ENCODE data around the gene SLAIN2.
A peak's percentile ranks its signal among the peaks of the same experiment; 100 is the strongest.

Gene SLAIN2

DNA sequence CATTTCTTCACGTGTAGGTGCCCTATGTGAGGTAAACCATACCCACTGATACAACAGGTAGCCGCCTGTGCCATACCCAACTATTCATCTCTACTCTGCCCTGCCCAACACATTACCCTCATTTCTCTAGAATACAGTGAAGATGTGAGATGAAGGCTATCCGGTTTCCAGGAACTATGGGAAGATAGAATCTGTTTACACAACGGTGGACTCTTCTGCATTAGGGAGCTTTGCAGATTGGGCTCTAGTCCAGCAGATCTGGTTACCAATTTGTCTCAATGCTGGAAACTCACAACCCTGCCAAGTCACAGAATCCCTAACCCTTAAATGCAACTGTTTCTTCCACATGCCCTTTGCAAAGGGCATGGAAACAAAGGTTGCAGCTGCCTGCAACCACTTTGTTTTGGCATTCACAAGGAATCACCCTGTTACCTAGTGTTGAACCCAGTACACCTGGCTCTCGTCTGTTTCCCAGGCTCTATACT is 6.4 kb upstream of the SLAIN2 start:
- TF ChIP-seq, protein P1, sequence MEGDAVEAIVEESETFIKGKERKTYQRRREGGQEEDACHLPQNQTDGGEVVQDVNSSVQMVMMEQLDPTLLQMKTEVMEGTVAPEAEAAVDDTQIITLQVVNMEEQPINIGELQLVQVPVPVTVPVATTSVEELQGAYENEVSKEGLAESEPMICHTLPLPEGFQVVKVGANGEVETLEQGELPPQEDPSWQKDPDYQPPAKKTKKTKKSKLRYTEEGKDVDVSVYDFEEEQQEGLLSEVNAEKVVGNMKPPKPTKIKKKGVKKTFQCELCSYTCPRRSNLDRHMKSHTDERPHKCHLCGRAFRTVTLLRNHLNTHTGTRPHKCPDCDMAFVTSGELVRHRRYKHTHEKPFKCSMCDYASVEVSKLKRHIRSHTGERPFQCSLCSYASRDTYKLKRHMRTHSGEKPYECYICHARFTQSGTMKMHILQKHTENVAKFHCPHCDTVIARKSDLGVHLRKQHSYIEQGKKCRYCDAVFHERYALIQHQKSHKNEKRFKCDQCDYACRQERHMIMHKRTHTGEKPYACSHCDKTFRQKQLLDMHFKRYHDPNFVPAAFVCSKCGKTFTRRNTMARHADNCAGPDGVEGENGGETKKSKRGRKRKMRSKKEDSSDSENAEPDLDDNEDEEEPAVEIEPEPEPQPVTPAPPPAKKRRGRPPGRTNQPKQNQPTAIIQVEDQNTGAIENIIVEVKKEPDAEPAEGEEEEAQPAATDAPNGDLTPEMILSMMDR (IDR thresholded peaks at IDR 0.05): no peak
- Histone ChIP-seq H3K9me3 (no peaks in the 10 kb centered on the region), H3K4me3 (no peak overlapping the region), H3K4me1 (peaks cover 0 to 24% (median 0%) of the 10 kb centered on the region in 4 donors), H3K27ac (no peak overlapping the region), H3K36me3 (no peaks in the 10 kb centered on the region), H3K27me3 (no peaks in the 10 kb centered on the region)
- intact Hi-C loops (cut with DNase I; ENCODE audit: low total_unique reads): no loop called here
- DNase-seq: no peak

DNA sequence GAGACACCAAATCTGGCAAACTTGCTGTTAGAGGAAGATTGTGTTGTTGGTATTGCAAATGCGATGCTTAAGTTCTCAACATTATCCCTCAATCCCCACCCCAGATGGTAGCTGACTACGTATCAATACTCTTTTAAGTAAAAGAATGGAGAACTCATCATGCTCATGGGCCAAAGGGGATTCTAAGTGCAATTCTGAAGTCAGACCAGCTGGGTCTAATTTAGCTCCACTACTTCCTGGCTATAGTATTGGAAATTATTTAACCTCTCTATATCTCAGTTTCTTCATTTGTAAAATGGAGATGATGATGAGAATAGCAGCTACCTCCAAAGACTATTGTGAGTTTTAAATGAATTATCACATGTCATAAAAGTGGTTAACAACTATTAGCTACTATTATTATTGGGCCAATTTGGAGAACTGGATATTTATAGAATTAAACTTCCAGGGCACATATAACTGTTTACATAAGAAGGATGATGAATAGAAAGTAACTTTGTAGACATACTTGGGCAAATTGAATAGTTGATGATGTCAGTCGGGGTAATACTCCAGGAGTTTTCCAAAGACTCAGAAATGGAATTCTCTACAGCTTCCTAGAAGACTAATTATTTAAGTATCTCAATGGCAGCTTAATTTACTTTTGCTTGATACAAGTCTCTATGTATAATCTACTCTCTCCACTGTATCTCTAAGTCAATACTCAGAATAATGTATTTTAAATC is 5.0 kb upstream of the SLAIN2 start:
- intact Hi-C loops (cut with DNase I; ENCODE audit: low total_unique reads): no loop called here
- H3K27ac ChIP-seq: no peak overlapping the region
- H3K36me3 ChIP-seq: no peaks in the 10 kb centered on the region
- no peak for DNase-seq
- no peaks in the 10 kb centered on the region for H3K9me3 ChIP-seq
- H3K4me1 ChIP-seq: peaks cover 0 to 16% (median 2%) of the 10 kb centered on the region in 4 donors
- TF ChIP-seq, protein P1 (IDR thresholded peaks at IDR 0.05): no peak
- H3K27me3 ChIP-seq: no peaks in the 10 kb centered on the region
- H3K4me3 ChIP-seq: no peak overlapping the region

- Histone ChIP-seq H3K27ac (peak overlapping the region in 1 of 2 donors; percentile 11), H3K4me1 (peaks cover 0 to 15% (median 2%) of the 10 kb centered on the region in 4 donors), H3K27me3 (no peaks in the 10 kb centered on the region), H3K9me3 (no peaks in the 10 kb centered on the region), H3K4me3 (no peak overlapping the region), H3K36me3 (no peaks in the 10 kb centered on the region)
- TF ChIP-seq, protein P1 (IDR thresholded peaks at IDR 0.05): no peak
- DNase-seq: no peak
- intact Hi-C loops (cut with DNase I; ENCODE audit: low total_unique reads): loop anchor here (2.0 kb wide), 1 partner anchor 67 kb away; no protein-coding TSS in a partner anchor
Observed at GRCh38 chr4:48337731-48338130, 3.6 kb upstream of the SLAIN2 start.

- DNase-seq: no peak
- H3K4me3 ChIP-seq: no peak overlapping the region
- intact Hi-C loops (cut with DNase I; ENCODE audit: low total_unique reads): loop anchor here (2.0 kb wide), 1 partner anchor 69 kb away; no protein-coding TSS in a partner anchor
Observed at GRCh38 chr4:48339642-48340041, 1.7 kb upstream of the SLAIN2 start.

DNA sequence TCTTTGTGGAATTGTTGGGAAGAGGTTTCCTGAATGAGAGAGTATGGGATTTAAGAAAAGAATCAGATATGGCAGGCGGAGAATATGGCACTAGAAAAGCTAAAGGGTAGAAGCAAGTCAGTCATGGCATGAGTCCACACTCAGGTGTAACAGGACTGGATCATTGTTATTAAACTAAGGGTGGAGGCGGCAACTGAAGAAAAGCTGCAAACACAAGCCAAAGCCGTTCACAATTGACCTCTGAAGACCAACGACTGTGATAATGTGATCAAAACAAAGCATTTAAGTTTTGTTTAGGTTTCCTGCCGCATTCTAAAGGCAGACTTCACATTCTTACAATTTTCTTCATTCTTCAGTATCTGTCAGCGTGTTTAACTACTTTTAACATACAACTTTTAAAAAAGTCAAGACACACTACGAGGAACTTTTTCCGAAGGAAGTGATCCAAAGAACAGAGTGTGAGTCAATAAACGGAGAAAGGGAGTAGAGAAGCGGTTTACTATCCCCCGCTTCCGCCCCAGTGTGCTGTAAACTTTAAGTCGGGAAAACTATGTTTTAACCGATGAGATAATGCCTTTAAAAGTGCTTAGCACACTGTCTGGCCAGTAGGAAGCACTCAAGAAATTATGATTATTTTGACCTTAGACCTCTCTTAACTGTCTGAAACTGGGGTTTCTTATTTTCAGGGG is 909 bp upstream of the SLAIN2 start:
- H3K4me1 ChIP-seq: peaks cover 0 to 42% (median 15%) of the 10 kb centered on the region in 4 donors
- intact Hi-C loops (cut with DNase I; ENCODE audit: low total_unique reads): no loop called here
- H3K4me3 ChIP-seq: peak overlapping the region; percentile 84 to 99
- no peaks in the 10 kb centered on the region for H3K27me3 ChIP-seq
- H3K27ac ChIP-seq: peak overlapping the region; percentile 94 to 99
- TF ChIP-seq, protein P1 (IDR thresholded peaks at IDR 0.05): no peak
- no peaks in the 10 kb centered on the region for H3K36me3 ChIP-seq
- no peak for DNase-seq
- H3K9me3 ChIP-seq: no peaks in the 10 kb centered on the region

More at GRCh38 chr4:48339642-48340041, 1.7 kb upstream of the SLAIN2 start:
- no peaks in the 10 kb centered on the region for H3K9me3 ChIP-seq
- H3K27ac ChIP-seq: peak overlapping the region in 1 of 2 donors; percentile 99
- peaks cover 0 to 34% (median 12%) of the 10 kb centered on the region in 4 donors for H3K4me1 ChIP-seq
- H3K27me3 ChIP-seq: no peaks in the 10 kb centered on the region
- no peaks in the 10 kb centered on the region for H3K36me3 ChIP-seq
- TF ChIP-seq, protein P1 (IDR thresholded peaks at IDR 0.05): no peak

Measured in tibial artery (tissue), 4 donors.